VCaP (cell line): ENCODE results near the gene EAF2.

Experiments
- H3K27ac ChIP-seq: fragments of 450-650 bp; 2 replicates; pipeline ENCODE4 v1.5.1; 2017
- CTCF ChIP-seq: fragments of 450-650 bp; conservative IDR thresholded peaks from 2 replicates; pipeline ENCODE4 v1.5.1; 2017; ENCODE audit warnings: mild to moderate bottlenecking, moderate library complexity

EAF2 gene

GRCh38 chr3:121834671-121835464, at the start of gene EAF2, which contains the start of gene IQCB1:
Gene EAF2 (plus strand): TSS chr3:121835209. CDS start chr3:121835286, 77 bp downstream.
Gene IQCB1 (minus strand): TSS chr3:121835060. CDS start chr3:121828960, 6,100 bp downstream.
- no peak; the same call in 1 of the 2 replicates for TF ChIP-seq CTCF
- peak within 1 kb of the TSS; percentile 75 for H3K27ac ChIP-seq

DNA sequence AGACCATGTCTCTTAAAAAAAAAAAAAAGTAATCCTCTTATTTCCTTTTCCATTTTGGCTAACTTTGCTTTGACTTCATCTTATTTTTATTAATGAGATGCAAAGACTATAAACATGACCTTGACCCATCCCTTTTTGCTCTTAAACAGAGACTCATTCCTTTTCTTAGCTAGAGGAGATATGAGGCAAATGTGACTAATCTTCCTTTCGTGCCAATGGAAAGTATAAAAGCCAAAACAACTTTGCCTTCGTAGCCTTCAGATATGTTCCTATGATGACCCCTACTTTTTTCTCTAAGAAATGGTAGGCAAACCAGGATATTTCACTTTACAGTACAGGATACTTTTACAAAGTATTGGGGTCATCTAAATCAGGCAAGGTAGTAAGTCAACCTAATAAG, 48.5 kb upstream of the EAF2 start:
- TF ChIP-seq CTCF = no peak
- H3K27ac ChIP-seq = no peak overlapping the region

DNA sequence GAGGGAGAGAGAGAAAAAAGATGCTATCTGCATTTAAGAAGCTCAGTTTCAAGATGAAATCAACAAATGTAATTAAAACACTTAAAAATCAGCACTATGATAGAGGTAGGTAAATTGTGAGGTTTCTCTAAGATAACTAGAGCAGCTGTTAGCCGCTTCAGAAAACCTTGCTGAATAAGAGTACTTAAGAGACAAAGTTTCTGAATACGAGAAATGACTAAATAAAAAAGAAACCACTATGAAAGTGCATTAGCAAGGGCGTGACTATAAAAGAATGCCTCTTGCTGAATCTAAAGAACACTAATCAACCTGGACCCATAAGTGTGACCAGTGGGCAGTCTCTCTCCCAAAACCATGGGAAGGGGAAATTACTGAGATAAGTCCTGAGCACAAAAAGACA, 41.9 kb upstream of the EAF2 start:
- TF ChIP-seq CTCF = no peak
- no peak overlapping the region for H3K27ac ChIP-seq

DNA sequence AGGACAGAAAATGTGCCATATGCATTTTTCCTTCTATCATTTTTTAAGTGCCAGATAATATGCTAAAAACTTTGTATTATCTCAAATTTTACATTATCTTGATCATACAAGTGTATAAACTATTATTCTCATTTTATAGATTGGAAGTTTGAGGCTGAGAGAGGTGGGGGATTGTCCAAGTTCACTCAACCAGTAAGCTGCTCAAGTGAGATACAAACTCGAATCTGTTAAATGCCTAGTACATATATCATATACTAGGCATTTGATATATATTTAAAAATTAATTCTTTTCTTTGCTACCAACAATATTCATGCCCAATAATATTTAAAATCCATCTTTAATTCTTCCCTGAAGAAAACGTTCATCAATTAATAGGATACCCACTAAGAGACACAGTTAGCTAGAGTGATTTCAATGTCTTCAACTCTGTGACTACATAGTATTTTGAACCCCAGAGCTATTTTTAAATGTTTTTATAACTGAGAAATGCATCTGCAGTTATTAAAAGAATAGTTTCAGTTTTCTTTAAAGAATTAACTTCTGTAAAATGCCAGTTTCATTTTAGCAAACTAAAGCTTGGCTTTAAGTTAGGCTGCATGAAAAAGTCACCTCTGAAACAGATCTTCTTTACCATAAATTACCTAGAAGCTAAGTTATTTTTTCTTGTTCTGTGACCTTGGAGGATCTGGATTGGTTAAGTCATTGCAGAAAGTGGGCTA, 40.6 kb upstream of the EAF2 start:
- no peak overlapping the region for H3K27ac ChIP-seq
- TF ChIP-seq CTCF = no peak

- H3K27ac ChIP-seq = no peak overlapping the region
- TF ChIP-seq CTCF = no peak
These were observed 38.0 kb upstream of the EAF2 start for GRCh38 chr3:121796970-121797369.

GRCh38 chr3:121800906-121801305, 34.1 kb upstream of the EAF2 start:
- H3K27ac ChIP-seq = peak overlapping the region; percentile 38

More at GRCh38 chr3:121800906-121801305, 34.1 kb upstream of the EAF2 start:
- no peak for TF ChIP-seq CTCF
